Neural progenitor cell (in vitro differentiated cells): ENCODE measurements around the gene SYNPR.

ENCODE experiments used
- CTCF ChIP-seq: fragments of 200-600 bp; sonication (generic); IDR thresholded peaks from 2 replicates; pipeline ENCODE4 v1.5.1; 2017; ENCODE audit warnings: antibody characterized with exemption, mild to moderate bottlenecking
- EZH2phosphoT487 ChIP-seq: fragments of 200-600 bp; sonication (generic); IDR thresholded peaks from 2 replicates; pipeline ENCODE4 v1.6.1; 2017; ENCODE audit warnings: antibody characterized with exemption

- TF ChIP-seq CTCF (no peak), EZH2phosphoT487 (no peak)
Measured at GRCh38 chr3:63437858-63438257, 159.8 kb downstream of the SYNPR start.
